ENCODE data around the gene ZBTB11.
A peak's percentile ranks its signal among the peaks of the same experiment; 100 is the strongest.
"Not testable (repeated sequence)": the region's sequence is repeated elsewhere in the genome, so short reads cannot be mapped to it uniquely, and the experiment has no call there.

ZBTB11 gene

GRCh38 chr3:101676765-101677435 is at the start of gene ZBTB11:
ZBTB11 (minus strand) TSS chr3:101677132; CDS start chr3:101676914, 218 bp downstream.
- peak; percentile 100 for DNase-seq (ENCODE audit: low spot score)

GRCh38 chr3:101725890-101726275 is 49.0 kb upstream of the ZBTB11 start:
- DNase-seq (ENCODE audit: low spot score), result no peak

GRCh38 chr3:101725194-101725889 is 48.4 kb upstream of the ZBTB11 start:
- DNase-seq (ENCODE audit: low spot score), result peak; percentile 39

GRCh38 chr3:101724329-101725193 is 47.6 kb upstream of the ZBTB11 start, which contains the start of gene CEP97:
CEP97 (plus strand) TSS chr3:101724614; CDS start chr3:101724677, 63 bp downstream.
- peak; percentile 86 for DNase-seq (ENCODE audit: low spot score)

GRCh38 chr3:101722394-101723173 is 45.7 kb upstream of the ZBTB11 start:
- DNase-seq (ENCODE audit: low spot score), result no peak

- DNase-seq (ENCODE audit: low spot score), result no peak
Measured at GRCh38 chr3:101720851-101721840, 44.2 kb upstream of the ZBTB11 start.

GRCh38 chr3:101719604-101720185 is 42.8 kb upstream of the ZBTB11 start:
- DNase-seq (ENCODE audit: low spot score), result no peak

GRCh38 chr3:101718455-101718854 is 41.5 kb upstream of the ZBTB11 start:
- no peak for DNase-seq (ENCODE audit: low spot score)

- no peak for DNase-seq (ENCODE audit: low spot score)
Measured at GRCh38 chr3:101709126-101709525, 32.2 kb upstream of the ZBTB11 start.

GRCh38 chr3:101704639-101705038 is 27.7 kb upstream of the ZBTB11 start:
- DNase-seq (ENCODE audit: low spot score), result not testable (repeated sequence)

- DNase-seq (ENCODE audit: low spot score), result no peak
Measured at GRCh38 chr3:101703169-101703568, 26.2 kb upstream of the ZBTB11 start.

- DNase-seq (ENCODE audit: low spot score), result no peak
Measured at GRCh38 chr3:101702726-101703125, 25.8 kb upstream of the ZBTB11 start.

GRCh38 chr3:101701696-101702634 is 25.0 kb upstream of the ZBTB11 start:
- DNase-seq (ENCODE audit: low spot score), result no peak

- DNase-seq (ENCODE audit: low spot score), result peak; percentile 80
Measured at GRCh38 chr3:101695779-101696372, 18.9 kb upstream of the ZBTB11 start.

- DNase-seq (ENCODE audit: low spot score), result not testable (repeated sequence)
Measured at GRCh38 chr3:101694836-101695235, 17.9 kb upstream of the ZBTB11 start.

GRCh38 chr3:101693540-101693939 is 16.6 kb upstream of the ZBTB11 start:
- DNase-seq (ENCODE audit: low spot score), result peak; percentile 72

- DNase-seq (ENCODE audit: low spot score), result not testable (repeated sequence)
Measured at GRCh38 chr3:101691685-101692671, 15.0 kb upstream of the ZBTB11 start.
